Activated naive CD8-positive, alpha-beta T cell treated with anti-CD3 and anti-CD28 coated beads, Interleukin-2, amount 10 ng/mL, durations not matched to agents 7 days and 5 days (primary cell): ENCODE results near the gene PPP1R37. TPM values are rescaled to one million over a fixed set of nuclear protein-coding genes. Genes with fewer than 3 reads are reported as not detected.

Experiments
- ATAC-seq: fragments of 150-1000 bp; cut with Tn5 transposase; one replicate; pipeline ENCODE4 v1.10.0; 2021; ENCODE audit warnings: low read depth, moderate library complexity
- POLR2A ChIA-PET: fragments of 350-600 bp; sonication (Branson Sonifier 250); formaldehyde crosslinking; loops from one replicate; lab custom pipeline; 2021; ENCODE audit warnings: antibody characterized with exemption; lab: Charles Lee
- DNase-seq: peaks from one replicate; pipeline ENCODE4 v3.0.0; 2021
- H3K27ac Mint-ChIP-seq: one replicate; pipeline ENCODE4 v1.8.0; 2022; ENCODE audit warnings: mild to moderate bottlenecking, mixed read lengths
- H3K27me3 Mint-ChIP-seq: one replicate; pipeline ENCODE4 v1.8.0; 2022; ENCODE audit warnings: mild to moderate bottlenecking, moderate library complexity, mixed read lengths
- H3K36me3 Mint-ChIP-seq: one replicate; pipeline ENCODE4 v1.8.0; 2021; ENCODE audit warnings: mild to moderate bottlenecking, mixed read lengths
- H3K4me1 Mint-ChIP-seq: one replicate; pipeline ENCODE4 v1.8.0; 2021; ENCODE audit warnings: mixed read lengths
- H3K4me3 Mint-ChIP-seq: one replicate; pipeline ENCODE4 v1.8.0; 2022; ENCODE audit warnings: mild to moderate bottlenecking, moderate library complexity, mixed read lengths
- H3K9me3 Mint-ChIP-seq: one replicate; pipeline ENCODE4 v1.8.0; 2021; ENCODE audit warnings: mixed read lengths
- total RNA-seq, 2 experiments: library from RNA; stranded (reverse); gene quantifications; one replicate each; pipeline ENCODE4 v1.2.3, GENCODE V29; 2021

The PPP1R37 gene
- total RNA-seq, 2 experiments from 2014 or later: 29.5 to 31.9 TPM

DNA sequence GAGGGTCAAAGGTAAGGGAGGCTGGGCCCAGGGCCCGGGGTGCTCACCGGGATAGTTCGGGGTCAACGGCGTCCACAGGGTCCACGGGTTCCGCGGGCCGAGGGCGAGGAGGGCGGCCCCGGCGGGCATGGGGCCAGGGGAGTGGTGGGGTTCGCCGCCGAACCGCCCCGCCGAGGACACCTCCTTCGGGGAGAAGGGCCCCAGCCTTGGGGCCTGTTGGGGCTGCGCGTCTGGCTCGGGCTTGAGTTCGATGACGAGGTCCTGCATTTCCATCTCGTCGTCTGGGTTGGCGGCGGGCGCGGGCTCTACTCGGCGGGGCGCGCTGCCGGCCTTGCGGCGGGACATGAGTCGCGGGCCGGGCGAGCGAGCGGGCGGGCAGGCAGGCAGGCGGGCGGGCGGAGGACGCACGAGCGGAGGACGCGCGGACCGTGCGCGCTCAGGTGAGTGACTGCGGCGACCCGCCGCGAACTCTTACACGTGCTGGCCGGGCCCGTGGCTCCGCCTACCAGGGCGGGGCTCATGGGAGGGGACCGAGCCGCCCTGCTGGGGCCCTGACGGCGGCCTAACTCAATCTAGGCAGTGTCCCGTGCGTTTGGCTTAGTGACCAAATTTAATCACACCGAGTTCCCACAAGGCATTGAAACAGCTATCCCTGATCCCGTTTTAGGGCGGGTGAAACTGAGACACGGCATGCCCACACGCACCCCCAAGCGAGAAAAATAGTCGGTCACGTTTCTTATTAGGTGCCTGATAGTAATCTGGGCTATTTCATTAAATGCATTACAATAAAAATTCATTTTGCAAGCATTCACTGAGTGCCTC is 16.7 kb upstream of the PPP1R37 start, which contains the start of gene ZNF296:
ZNF296 (minus strand) TSS at position 450 of the 822 bp plus-strand sequence; CDS start at position 345, 105 bp downstream.
- H3K27ac Mint-ChIP-seq: peak within 1 kb of the TSS; percentile 88
- POLR2A ChIA-PET: interaction anchor here (1.1 to 1.5 kb wide), 5 partner anchors 10 to 102 kb away, joined by 3 to 6 read pairs (median 4); partner anchors contain the start of genes CLASRP, PPP1R37 and TRAPPC6A
- H3K4me3 Mint-ChIP-seq: peak within 1 kb of the TSS; percentile 87
- peaks cover 26% of the 10 kb centered on the region for H3K4me1 Mint-ChIP-seq
- ATAC-seq (peak; percentile 73), DNase-seq (peak; percentile 89)
- H3K36me3 Mint-ChIP-seq: peaks cover 3% of the 10 kb centered on the region
- no peaks in the 10 kb centered on the region for H3K27me3 Mint-ChIP-seq
- H3K9me3 Mint-ChIP-seq: no peaks in the 10 kb centered on the region

GRCh38 chr19:45076851-45077730 is 15.9 kb upstream of the PPP1R37 start:
- H3K27me3 Mint-ChIP-seq: no peaks in the 10 kb centered on the region
- no peaks in the 10 kb centered on the region for H3K9me3 Mint-ChIP-seq
- DNase-seq: no peak
- H3K27ac Mint-ChIP-seq: peak overlapping the region; percentile 80
- H3K4me1 Mint-ChIP-seq: peaks cover 31% of the 10 kb centered on the region
- POLR2A ChIA-PET: interaction anchor here (1.2 to 1.9 kb wide), 3 partner anchors 16 to 101 kb away, joined by 5 to 6 read pairs (median 6); partner anchors contain the start of genes BLOC1S3, CLASRP, PPP1R37 and TRAPPC6A
- H3K36me3 Mint-ChIP-seq: peaks cover 9% of the 10 kb centered on the region
- ATAC-seq: no peak
- peak overlapping the region; percentile 87 for H3K4me3 Mint-ChIP-seq

DNA sequence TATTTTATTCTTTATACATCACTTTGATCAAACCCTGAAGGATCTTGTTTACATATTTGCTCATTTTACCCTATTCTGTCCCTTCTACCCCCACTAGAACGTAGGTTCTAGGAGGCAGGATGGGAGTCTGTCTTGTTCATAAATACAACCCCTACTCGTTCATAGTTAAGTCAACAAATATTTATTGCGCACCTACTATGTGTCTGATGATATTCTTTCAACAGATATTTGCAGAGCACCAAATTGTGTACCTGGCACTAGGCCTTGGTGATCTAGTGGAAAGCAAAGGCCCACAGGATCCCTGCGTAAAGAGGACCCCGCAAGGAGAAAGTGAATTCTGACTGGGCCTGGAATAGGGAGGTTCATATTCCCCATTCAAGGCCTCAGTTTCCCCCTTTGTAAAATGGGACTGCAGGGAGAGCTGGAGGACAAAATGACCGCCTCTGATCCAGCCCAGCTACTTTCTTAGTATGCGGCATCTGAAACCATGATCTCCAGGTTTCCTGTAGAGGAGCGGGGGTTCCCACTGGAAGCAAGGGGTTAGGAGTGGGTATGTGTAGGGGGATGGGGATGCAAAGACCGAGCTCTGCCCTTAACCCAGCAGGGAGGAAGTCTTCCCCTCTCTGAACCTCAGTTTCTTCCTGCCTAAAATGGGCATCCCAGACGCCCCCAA is 14.5 kb upstream of the PPP1R37 start:
- no peak for ATAC-seq
- no peak for DNase-seq
- H3K9me3 Mint-ChIP-seq: no peaks in the 10 kb centered on the region
- POLR2A ChIA-PET: interaction anchor here (0.7 to 2.5 kb wide), 6 partner anchors 9 to 100 kb away, joined by 3 to 15 read pairs (median 5); partner anchors contain the start of genes BLOC1S3, CLASRP, PPP1R37 and TRAPPC6A
- H3K4me3 Mint-ChIP-seq: peak overlapping the region; percentile 96
- H3K36me3 Mint-ChIP-seq: peaks cover 12% of the 10 kb centered on the region
- H3K27ac Mint-ChIP-seq: peak overlapping the region; percentile 56
- peaks cover 32% of the 10 kb centered on the region for H3K4me1 Mint-ChIP-seq
- H3K27me3 Mint-ChIP-seq: no peaks in the 10 kb centered on the region

GRCh38 chr19:45079063-45079910 is 13.7 kb upstream of the PPP1R37 start, which contains the start of gene GEMIN7:
Gene GEMIN7, plus strand, starts transcription at chr19:45079260. Its CDS starts 10,855 bp downstream, at chr19:45090115.
- Mint-ChIP-seq H3K9me3 (no peaks in the 10 kb centered on the region), H3K27ac (peak within 1 kb of the TSS; percentile 85), H3K27me3 (no peaks in the 10 kb centered on the region), H3K4me3 (peak within 1 kb of the TSS; percentile 96), H3K36me3 (peaks cover 12% of the 10 kb centered on the region), H3K4me1 (peaks cover 32% of the 10 kb centered on the region)
- POLR2A ChIA-PET: interaction anchor here (0.6 to 2.5 kb wide), 6 partner anchors 8 to 98 kb away, joined by 3 to 15 read pairs (median 4); partner anchors contain the start of genes PPP1R37 and TRAPPC6A
- ATAC-seq (peak; percentile 50), DNase-seq (peak; percentile 91)

- H3K9me3 Mint-ChIP-seq: no peaks in the 10 kb centered on the region
- peaks cover 27% of the 10 kb centered on the region for H3K4me1 Mint-ChIP-seq
- no peak for ATAC-seq
- peaks cover 12% of the 10 kb centered on the region for H3K36me3 Mint-ChIP-seq
- H3K27ac Mint-ChIP-seq: peak overlapping the region; percentile 85
- DNase-seq: no peak
- no peaks in the 10 kb centered on the region for H3K27me3 Mint-ChIP-seq
- H3K4me3 Mint-ChIP-seq: peak overlapping the region; percentile 96
- POLR2A ChIA-PET: interaction anchor here (0.6 to 2.5 kb wide), 6 partner anchors 13 to 165 kb away, joined by 3 to 15 read pairs (median 4); partner anchors contain the start of genes PPP1R37 and TRAPPC6A
Observed at GRCh38 chr19:45079911-45080370, 13.0 kb upstream of the PPP1R37 start.

GRCh38 chr19:45082170-45082569 is 10.8 kb upstream of the PPP1R37 start:
- Mint-ChIP-seq H3K9me3 (no peaks in the 10 kb centered on the region), H3K36me3 (peaks cover 12% of the 10 kb centered on the region), H3K4me3 (peak overlapping the region; percentile 35), H3K4me1 (peaks cover 29% of the 10 kb centered on the region), H3K27ac (no peak overlapping the region), H3K27me3 (no peaks in the 10 kb centered on the region)
- DNase-seq (no peak), ATAC-seq (no peak)
- POLR2A ChIA-PET: no interaction called here

DNA sequence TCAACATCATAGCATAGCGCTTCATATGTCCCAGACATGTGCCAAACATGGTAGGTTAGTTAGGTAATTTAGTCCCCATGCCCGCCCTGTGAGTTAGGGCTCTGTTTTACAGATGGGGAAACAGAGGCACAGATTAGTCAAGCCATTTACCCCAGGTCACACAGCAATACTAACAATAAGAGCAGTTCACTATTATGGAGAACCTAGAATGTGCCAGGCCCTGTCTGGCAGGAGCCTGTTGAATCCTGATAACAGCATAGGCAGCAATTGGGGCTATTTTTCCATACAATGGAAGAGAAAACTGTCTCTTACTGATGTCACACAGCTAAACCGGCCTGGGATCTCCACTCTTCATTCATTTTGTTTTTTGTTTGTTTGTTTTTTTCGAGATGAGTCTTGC is 6.5 kb upstream of the PPP1R37 start:
- no peak for DNase-seq
- no peak overlapping the region for H3K4me3 Mint-ChIP-seq
- no peaks in the 10 kb centered on the region for H3K27me3 Mint-ChIP-seq
- H3K4me1 Mint-ChIP-seq: peaks cover 35% of the 10 kb centered on the region
- H3K9me3 Mint-ChIP-seq: no peaks in the 10 kb centered on the region
- H3K27ac Mint-ChIP-seq: peak overlapping the region; percentile 44
- POLR2A ChIA-PET: no interaction called here
- H3K36me3 Mint-ChIP-seq: peaks cover 15% of the 10 kb centered on the region
- no peak for ATAC-seq

GRCh38 chr19:45087531-45087930 is 5.4 kb upstream of the PPP1R37 start:
- POLR2A ChIA-PET: interaction anchor here (0.6 to 1.0 kb wide), 4 partner anchors 9 to 398 kb away, joined by 3 to 6 read pairs (median 3); no protein-coding TSS in a partner anchor
- H3K9me3 Mint-ChIP-seq: no peaks in the 10 kb centered on the region
- peak; percentile 86 for ATAC-seq
- no peaks in the 10 kb centered on the region for H3K27me3 Mint-ChIP-seq
- peak overlapping the region; percentile 98 for H3K27ac Mint-ChIP-seq
- peak; percentile 66 for DNase-seq
- H3K36me3 Mint-ChIP-seq: peaks cover 7% of the 10 kb centered on the region
- peak overlapping the region; percentile 83 for H3K4me3 Mint-ChIP-seq
- H3K4me1 Mint-ChIP-seq: peaks cover 35% of the 10 kb centered on the region

DNA sequence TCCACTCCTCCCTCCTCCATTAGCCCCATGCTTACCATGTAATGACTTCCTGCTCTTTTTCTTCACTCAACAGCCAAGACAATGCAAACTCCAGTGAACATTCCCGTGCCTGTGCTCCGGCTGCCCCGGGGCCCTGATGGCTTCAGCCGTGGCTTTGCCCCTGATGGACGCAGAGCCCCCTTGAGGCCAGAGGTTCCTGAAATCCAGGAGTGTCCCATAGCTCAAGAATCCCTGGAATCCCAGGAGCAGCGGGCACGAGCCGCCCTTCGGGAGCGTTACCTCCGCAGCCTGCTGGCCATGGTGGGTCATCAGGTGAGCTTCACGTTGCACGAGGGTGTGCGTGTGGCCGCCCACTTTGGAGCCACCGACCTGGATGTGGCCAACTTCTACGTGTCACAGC is 2.9 kb upstream of the PPP1R37 start:
- ATAC-seq: no peak
- DNase-seq: no peak
- POLR2A ChIA-PET: interaction anchor here (1.3 kb wide), 1 partner anchor 13 kb away, joined by 3 read pairs; no protein-coding TSS in a partner anchor
- Mint-ChIP-seq H3K36me3 (peaks cover 11% of the 10 kb centered on the region), H3K27ac (no peak overlapping the region), H3K4me3 (no peak overlapping the region), H3K4me1 (peaks cover 51% of the 10 kb centered on the region), H3K9me3 (no peaks in the 10 kb centered on the region), H3K27me3 (no peaks in the 10 kb centered on the region)

- Mint-ChIP-seq H3K27me3 (no peaks in the 10 kb centered on the region), H3K4me1 (peaks cover 48% of the 10 kb centered on the region), H3K27ac (no peak overlapping the region), H3K4me3 (no peak overlapping the region), H3K9me3 (no peaks in the 10 kb centered on the region), H3K36me3 (peaks cover 11% of the 10 kb centered on the region)
- DNase-seq: no peak
- POLR2A ChIA-PET: interaction anchor here (1.3 kb wide), 1 partner anchor 13 kb away, joined by 3 read pairs; no protein-coding TSS in a partner anchor
- no peak for ATAC-seq
Observed at GRCh38 chr19:45090606-45091005, 2.4 kb upstream of the PPP1R37 start.
